ENCODE results near the gene RUNX1.

DNA sequence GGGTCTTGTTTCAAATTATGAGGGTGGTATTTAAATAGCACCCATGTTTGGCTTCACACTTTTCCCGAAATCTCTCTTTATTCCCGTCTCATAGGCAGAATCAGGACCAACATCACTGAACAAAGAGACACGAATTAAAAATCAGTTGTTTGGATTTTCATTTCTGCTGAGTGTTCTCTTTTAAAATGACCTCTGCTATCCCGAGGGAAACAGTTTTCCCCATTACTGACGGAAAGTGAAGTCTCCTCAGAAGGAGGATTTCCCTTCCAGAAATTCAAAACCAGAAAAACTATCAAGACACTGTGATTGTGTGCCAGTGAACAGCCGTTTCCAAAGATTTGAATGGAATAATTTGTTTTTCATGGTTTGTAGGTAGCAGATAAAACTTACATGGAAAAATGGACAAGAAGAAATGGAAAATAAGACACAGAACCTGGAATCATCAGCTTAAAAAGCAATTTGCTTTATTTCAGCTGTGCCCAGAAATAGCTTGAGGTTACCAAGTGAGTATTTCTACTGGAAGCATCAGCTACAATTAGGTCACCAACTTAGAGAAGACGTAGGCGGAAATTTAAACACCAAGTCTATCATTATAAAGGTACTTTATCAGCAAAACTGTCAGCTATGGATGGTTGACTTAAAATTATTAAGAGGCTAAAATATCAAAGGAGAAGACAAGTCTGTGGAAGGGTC lies 68.5 kb downstream of the RUNX1 start:
- TF ChIP-seq POLR2AphosphoS5 (IDR thresholded peaks at IDR 0.05; ENCODE audit: low read depth, low read length), result no peak
- no peak for TF ChIP-seq TCF12 (IDR thresholded peaks at IDR 0.05)
- no peak for TF ChIP-seq ELF1 (IDR thresholded peaks at IDR 0.05)
- no peak for TF ChIP-seq TAF1 (IDR thresholded peaks at IDR 0.05; ENCODE audit: borderline replicate concordance, low read depth, low read length)
- TF ChIP-seq, protein P1, sequence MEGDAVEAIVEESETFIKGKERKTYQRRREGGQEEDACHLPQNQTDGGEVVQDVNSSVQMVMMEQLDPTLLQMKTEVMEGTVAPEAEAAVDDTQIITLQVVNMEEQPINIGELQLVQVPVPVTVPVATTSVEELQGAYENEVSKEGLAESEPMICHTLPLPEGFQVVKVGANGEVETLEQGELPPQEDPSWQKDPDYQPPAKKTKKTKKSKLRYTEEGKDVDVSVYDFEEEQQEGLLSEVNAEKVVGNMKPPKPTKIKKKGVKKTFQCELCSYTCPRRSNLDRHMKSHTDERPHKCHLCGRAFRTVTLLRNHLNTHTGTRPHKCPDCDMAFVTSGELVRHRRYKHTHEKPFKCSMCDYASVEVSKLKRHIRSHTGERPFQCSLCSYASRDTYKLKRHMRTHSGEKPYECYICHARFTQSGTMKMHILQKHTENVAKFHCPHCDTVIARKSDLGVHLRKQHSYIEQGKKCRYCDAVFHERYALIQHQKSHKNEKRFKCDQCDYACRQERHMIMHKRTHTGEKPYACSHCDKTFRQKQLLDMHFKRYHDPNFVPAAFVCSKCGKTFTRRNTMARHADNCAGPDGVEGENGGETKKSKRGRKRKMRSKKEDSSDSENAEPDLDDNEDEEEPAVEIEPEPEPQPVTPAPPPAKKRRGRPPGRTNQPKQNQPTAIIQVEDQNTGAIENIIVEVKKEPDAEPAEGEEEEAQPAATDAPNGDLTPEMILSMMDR (IDR thresholded peaks at IDR 0.05), result no peak
- TF ChIP-seq, protein P2, sequence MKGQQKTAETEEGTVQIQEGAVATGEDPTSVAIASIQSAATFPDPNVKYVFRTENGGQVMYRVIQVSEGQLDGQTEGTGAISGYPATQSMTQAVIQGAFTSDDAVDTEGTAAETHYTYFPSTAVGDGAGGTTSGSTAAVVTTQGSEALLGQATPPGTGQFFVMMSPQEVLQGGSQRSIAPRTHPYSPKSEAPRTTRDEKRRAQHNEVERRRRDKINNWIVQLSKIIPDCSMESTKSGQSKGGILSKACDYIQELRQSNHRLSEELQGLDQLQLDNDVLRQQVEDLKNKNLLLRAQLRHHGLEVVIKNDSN (IDR thresholded peaks at IDR 0.05; ENCODE audit: borderline replicate concordance, low read depth), result no peak
- no peak for TF ChIP-seq FOXM1 (IDR thresholded peaks at IDR 0.05; ENCODE audit: low read depth)
- no peak for TF ChIP-seq EP300 (IDR thresholded peaks at IDR 0.05; ENCODE audit: borderline replicate concordance in 1 of 2, low read depth in 1 of 2, low read length in 1 of 2)
- TF ChIP-seq NRF1 (IDR thresholded peaks at IDR 0.05; ENCODE audit: low read depth, low read length), result no peak
- no peak for TF ChIP-seq RXRA (IDR thresholded peaks at IDR 0.05; ENCODE audit: borderline replicate concordance, low read depth)
- TF ChIP-seq SIN3A (IDR thresholded peaks at IDR 0.05; ENCODE audit: borderline replicate concordance, low read depth, low read length), result no peak
